Effector memory CD4-positive, alpha-beta T cell (primary cell): ENCODE data around the gene OR4E1.
"Not testable (repeated sequence)": the region's sequence is repeated elsewhere in the genome, so short reads cannot be mapped to it uniquely, and the experiment has no call there.

Source experiments
- DNase-seq, 3 donors: peaks; one replicate each; pipeline ENCODE4 v3.0.0-alpha.2; 2020
- H3K27ac ChIP-seq: 2 replicates; pipeline ENCODE4 v1.7.0; 2013; ENCODE audit warnings: mild to moderate bottlenecking, low read length, moderate library complexity; ENCODE audit not compliant: insufficient read depth, poor library complexity, severe bottlenecking
- H3K27me3 ChIP-seq: replicated peaks from 2 replicates; pipeline ENCODE4 v1.7.0; 2013; ENCODE audit warnings: mild to moderate bottlenecking, low read length; ENCODE audit not compliant: insufficient read depth, control insufficient read depth, poor library complexity, severe bottlenecking
- H3K36me3 ChIP-seq: 2 replicates; pipeline ENCODE4 v1.7.0; 2013; ENCODE audit warnings: mild to moderate bottlenecking, low read length, moderate library complexity; ENCODE audit not compliant: control insufficient read depth, insufficient read depth
- H3K4me1 ChIP-seq: 2 replicates; pipeline ENCODE4 v1.7.0; 2013; ENCODE audit warnings: low read length, mild to moderate bottlenecking; ENCODE audit not compliant: control insufficient read depth, insufficient read depth, poor library complexity, severe bottlenecking
- H3K4me3 ChIP-seq: 2 replicates; pipeline ENCODE4 v1.7.0; 2013; ENCODE audit warnings: low read length, low read depth, mild to moderate bottlenecking; ENCODE audit not compliant: insufficient read depth, poor library complexity, severe bottlenecking
- H3K9me3 ChIP-seq: 2 replicates; pipeline ENCODE4 v1.7.0; 2013; ENCODE audit warnings: mild to moderate bottlenecking, low read length, moderate library complexity; ENCODE audit not compliant: control insufficient read depth

Gene OR4E1

DNA sequence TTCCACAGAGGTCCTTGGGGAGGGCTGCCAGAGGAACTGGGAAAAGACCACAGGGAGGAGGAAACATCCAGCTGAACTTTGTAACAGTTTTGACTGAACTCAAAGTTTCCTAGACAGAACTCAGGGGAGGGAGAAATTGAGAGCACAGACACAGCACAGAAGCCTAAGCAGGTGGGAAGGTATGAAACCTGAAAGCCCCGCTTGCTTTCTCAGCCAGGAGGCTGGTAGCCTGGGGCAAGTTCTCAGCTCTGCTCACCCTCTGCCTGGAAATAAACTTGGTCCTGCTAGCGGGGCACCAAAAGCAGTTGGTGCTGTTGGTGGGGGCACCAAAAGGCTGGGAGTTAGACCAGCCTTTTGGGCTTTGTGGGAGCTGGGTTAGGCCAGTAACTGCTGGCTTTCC is 25.9 kb upstream of the OR4E1 start:
- Histone ChIP-seq H3K4me1 (no peaks in the 10 kb centered on the region), H3K36me3 (no peaks in the 10 kb centered on the region), H3K9me3 (no peaks in the 10 kb centered on the region), H3K4me3 (no peak overlapping the region), H3K27me3 (no peaks in the 10 kb centered on the region), H3K27ac (no peak overlapping the region)
- no peak for DNase-seq

DNA sequence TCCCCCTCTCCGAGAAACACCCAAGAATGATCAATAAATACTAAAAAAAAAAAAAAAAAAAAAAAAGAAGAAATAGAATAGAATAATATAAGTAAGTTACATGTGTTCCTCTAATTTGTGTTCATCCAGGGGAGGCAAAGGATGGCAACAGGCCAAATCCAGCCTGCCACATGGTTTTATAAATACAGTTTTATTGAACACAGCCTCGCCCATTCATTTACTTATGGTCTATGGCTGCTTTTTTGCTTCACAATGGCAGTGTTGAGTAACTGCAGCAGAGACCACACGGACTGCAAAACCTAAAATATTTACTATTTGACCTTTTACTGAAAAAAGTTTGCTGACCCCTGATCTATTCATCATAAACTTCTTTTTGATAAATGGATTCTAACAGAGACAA is 24.9 kb upstream of the OR4E1 start:
- not testable (repeated sequence) for H3K4me1 ChIP-seq, H3K27ac ChIP-seq, H3K9me3 ChIP-seq, H3K4me3 ChIP-seq, H3K27me3 ChIP-seq, H3K36me3 ChIP-seq, DNase-seq

DNA sequence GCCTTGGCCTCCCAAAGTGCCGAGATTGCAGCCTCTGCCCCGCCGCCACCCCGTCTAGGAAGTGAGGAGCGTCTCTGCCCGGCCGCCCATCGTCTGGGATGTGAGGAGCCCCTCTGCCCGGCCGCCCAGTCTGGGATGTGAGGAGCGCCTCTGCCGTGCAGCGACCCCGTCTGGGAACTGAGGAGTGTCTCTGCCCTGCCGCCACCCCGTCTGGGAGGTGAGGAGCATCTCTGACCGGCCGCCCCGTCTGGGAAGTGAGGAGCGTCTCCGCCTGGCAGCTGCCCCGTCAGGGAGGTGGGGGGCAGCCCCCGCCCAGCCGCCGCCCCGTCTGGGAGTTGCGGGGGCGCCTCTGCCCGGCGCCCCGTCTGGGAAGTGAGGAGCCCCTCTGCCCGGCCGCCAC is 24.0 kb upstream of the OR4E1 start:
- H3K9me3 ChIP-seq, H3K27ac ChIP-seq, DNase-seq, H3K27me3 ChIP-seq, H3K4me3 ChIP-seq, H3K36me3 ChIP-seq, H3K4me1 ChIP-seq: not testable (repeated sequence)

DNA sequence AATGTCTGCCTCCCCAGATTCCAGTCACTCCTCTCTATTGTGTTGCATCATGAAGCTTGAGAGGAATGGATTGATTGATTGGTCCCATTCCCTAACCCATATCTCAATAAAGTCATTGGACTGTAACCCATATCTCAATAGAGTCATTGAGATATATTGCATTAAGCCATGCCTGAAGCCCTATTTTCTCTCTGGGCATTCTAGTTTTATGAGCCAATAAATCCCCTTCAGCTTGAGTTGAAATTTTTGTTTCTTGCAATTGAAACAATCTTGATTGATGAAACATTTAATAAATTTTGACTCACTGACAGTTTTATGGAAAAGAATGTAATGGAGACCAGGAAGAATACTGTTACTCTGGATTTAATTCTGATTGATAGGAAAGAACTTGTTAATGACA is 20.8 kb upstream of the OR4E1 start:
- no peaks in the 10 kb centered on the region for H3K27me3 ChIP-seq
- H3K4me1 ChIP-seq, result no peaks in the 10 kb centered on the region
- no peak overlapping the region for H3K4me3 ChIP-seq
- H3K36me3 ChIP-seq, result no peaks in the 10 kb centered on the region
- H3K27ac ChIP-seq, result no peak overlapping the region
- DNase-seq, result no peak
- no peaks in the 10 kb centered on the region for H3K9me3 ChIP-seq

DNA sequence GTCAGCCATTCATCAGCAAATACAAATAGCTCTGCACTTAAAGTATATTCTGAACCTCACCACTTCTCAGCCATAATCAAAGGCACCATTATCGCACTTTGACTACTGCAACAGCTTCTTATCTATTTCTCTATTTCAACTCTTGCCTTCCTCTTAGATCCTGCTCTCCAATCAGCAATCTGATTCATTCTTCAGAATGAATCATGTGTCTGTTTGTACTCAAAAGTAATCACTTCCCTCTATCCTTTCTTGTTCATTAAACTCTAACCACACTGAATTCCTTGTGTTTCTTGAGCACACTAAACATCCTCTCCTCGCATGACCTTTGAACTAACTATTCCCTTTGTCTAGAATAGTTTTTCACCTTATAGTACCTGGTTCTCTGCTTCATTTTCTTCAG is 12.8 kb upstream of the OR4E1 start:
- Histone ChIP-seq H3K4me1 (no peaks in the 10 kb centered on the region), H3K27me3 (no peaks in the 10 kb centered on the region), H3K9me3 (no peaks in the 10 kb centered on the region), H3K36me3 (no peaks in the 10 kb centered on the region), H3K27ac (no peak overlapping the region), H3K4me3 (no peak overlapping the region)
- DNase-seq, result no peak

DNA sequence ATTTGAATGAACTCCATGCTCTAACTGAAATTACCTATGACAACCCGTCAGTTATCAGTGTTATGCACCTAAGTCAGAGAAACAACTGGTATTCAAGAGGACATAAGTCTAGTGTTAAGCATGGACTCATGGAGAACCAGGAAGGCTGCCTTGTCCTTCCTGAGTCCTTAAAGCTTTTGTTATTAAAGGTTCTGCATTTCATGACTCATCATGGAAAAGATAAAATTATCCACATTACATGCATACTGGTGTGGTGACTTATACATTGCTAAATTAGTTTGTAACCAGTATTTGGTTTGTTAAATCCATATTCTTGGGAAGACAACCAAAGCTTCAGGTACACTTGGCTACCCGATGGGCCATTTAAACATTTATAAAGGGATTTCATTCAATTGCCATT is 6.5 kb upstream of the OR4E1 start:
- Histone ChIP-seq H3K27ac (no peak overlapping the region), H3K4me3 (no peak overlapping the region), H3K27me3 (peaks cover 5% of the 10 kb centered on the region), H3K4me1 (no peaks in the 10 kb centered on the region), H3K9me3 (peaks cover 7% of the 10 kb centered on the region), H3K36me3 (no peaks in the 10 kb centered on the region)
- DNase-seq, result no peak

DNA sequence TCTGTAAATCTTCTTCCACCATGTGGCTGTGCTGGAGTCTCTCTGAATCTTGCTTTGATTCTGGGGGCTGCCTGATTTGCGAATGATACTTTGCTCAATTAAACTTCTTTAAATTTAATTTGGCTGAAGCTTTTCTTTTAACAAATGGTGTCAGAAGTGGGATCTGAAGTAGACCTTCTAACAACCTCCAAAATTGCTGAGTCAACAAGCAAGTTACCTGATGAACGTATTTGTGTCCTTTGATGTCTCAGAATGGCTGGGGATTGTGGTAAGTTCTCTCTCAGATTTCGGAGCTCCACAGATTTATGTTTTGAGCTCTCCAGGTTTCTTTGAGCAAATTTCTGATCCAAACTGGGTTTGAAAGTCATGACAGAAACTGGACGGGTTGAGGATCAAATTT is 1.9 kb upstream of the OR4E1 start:
- Histone ChIP-seq H3K4me3 (no peak overlapping the region), H3K36me3 (no peaks in the 10 kb centered on the region), H3K27me3 (peaks cover 8% of the 10 kb centered on the region), H3K27ac (no peak overlapping the region), H3K4me1 (no peaks in the 10 kb centered on the region), H3K9me3 (peaks cover 8% of the 10 kb centered on the region)
- no peak for DNase-seq

DNA sequence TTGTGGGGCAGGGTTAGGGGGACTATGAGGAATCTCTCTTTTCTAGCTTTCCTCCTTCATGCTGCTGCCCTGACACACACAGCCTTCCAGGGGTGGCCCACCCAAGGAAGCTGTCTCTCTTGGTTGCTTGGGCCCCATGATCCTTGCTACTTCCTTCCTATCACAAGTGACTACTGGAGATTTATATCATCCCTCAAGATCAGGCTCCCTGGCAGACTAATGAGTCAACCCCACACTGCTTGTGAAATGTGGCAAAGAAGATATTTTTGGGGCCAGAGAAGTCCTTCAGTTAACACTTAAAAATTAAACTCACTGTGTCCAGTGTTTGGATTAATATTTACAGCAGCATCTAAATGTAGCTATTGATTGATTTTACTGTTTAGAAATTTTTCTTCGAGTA is 1.5 kb downstream of the OR4E1 start:
- H3K4me3 ChIP-seq, result no peak overlapping the region
- peaks cover 7% of the 10 kb centered on the region for H3K27me3 ChIP-seq
- DNase-seq, result no peak
- no peaks in the 10 kb centered on the region for H3K4me1 ChIP-seq
- H3K27ac ChIP-seq, result no peak overlapping the region
- no peaks in the 10 kb centered on the region for H3K36me3 ChIP-seq
- H3K9me3 ChIP-seq, result peaks cover 8% of the 10 kb centered on the region

DNA sequence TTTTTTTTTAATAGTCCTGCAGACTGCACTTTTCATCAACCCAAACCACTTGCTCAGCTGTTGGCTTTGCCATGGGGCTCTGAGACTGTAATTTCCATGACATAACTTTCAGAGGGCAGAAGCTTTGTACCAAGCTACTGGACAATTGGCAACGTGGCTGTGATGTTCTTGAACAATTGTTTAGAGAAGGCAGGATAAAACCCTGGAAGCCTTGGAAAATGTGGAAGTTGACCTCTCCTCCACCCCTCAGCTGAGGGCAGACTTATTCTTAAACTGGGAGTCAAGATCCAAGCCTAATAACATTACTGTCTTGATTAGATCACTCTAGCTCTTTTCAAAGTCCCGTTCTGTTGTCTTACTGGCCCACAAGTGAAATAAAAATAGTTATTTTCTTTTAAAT is 2.2 kb downstream of the OR4E1 start:
- no peak overlapping the region for H3K4me3 ChIP-seq
- H3K9me3 ChIP-seq, result peaks cover 8% of the 10 kb centered on the region
- H3K27me3 ChIP-seq, result peaks cover 7% of the 10 kb centered on the region
- DNase-seq, result no peak
- H3K27ac ChIP-seq, result no peak overlapping the region
- no peaks in the 10 kb centered on the region for H3K36me3 ChIP-seq
- H3K4me1 ChIP-seq, result no peaks in the 10 kb centered on the region

DNA sequence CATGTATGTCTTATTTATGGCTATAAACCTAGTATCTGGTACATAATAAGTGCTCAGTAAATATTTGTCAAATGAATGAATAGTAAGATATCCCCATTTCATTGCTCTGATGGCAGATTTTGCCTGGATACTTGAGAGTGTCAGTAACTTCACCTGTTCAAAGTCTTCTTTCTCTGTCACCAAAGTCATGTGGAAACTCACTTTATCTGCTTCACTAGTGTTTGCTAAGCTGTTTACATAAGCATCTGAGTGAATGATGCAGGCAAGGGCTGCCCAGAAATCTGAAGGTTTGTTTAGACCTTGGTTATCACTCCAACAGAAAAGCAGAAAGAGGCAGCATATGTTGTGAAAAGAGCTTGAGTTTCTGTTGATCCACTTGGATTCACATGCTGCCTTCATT is 4.3 kb downstream of the OR4E1 start:
- no peak for DNase-seq
- Histone ChIP-seq H3K9me3 (no peaks in the 10 kb centered on the region), H3K4me1 (no peaks in the 10 kb centered on the region), H3K36me3 (no peaks in the 10 kb centered on the region), H3K27ac (no peak overlapping the region), H3K4me3 (no peak overlapping the region), H3K27me3 (peaks cover 7% of the 10 kb centered on the region)

DNA sequence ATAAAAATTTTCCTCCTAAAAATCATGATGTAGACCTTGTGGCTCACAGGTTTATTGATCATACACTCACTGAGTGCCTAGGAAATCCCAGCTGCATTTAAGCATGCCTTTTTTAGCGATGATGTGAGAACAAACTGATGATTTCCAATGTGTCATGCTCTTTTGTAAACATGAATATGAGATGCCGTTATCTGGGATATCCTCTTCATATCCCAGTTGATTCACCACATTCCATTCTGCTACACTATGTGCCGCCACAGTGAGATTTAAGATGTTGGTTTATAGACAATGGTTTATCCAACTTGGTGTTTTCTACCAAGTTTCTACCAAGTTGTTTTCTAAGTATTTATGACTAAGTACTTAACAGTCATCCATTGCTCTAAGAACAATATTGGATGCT is 5.2 kb downstream of the OR4E1 start:
- H3K4me1 ChIP-seq, result no peaks in the 10 kb centered on the region
- DNase-seq, result no peak
- H3K27ac ChIP-seq, result no peak overlapping the region

More for the DNA sequence above, 5.2 kb downstream of the OR4E1 start:
- Histone ChIP-seq H3K36me3 (no peaks in the 10 kb centered on the region), H3K9me3 (no peaks in the 10 kb centered on the region), H3K4me3 (no peak overlapping the region), H3K27me3 (peaks cover 7% of the 10 kb centered on the region)
